Nephron progenitor cell (in vitro differentiated cells): ENCODE data around the gene CCDC197.

Experiments
- DNase-seq: peaks from one replicate; pipeline ENCODE4 v3.0.0; 2021
- H3K27ac Mint-ChIP-seq: 2 replicates; pipeline ENCODE4 v1.8.0; 2021; ENCODE audit warnings: mild to moderate bottlenecking, moderate library complexity, mixed read lengths
- H3K27me3 Mint-ChIP-seq: 2 replicates; pipeline ENCODE4 v1.8.0; 2021; ENCODE audit warnings: mild to moderate bottlenecking, low read depth, mixed read lengths; ENCODE audit not compliant: poor library complexity
- H3K36me3 Mint-ChIP-seq: 2 replicates; pipeline ENCODE4 v1.8.0; 2021; ENCODE audit warnings: low read depth, mixed read lengths
- H3K4me1 Mint-ChIP-seq: 2 replicates; pipeline ENCODE4 v1.8.0; 2021; ENCODE audit warnings: mixed read lengths
- H3K4me3 Mint-ChIP-seq: 2 replicates; pipeline ENCODE4 v1.8.0; 2021; ENCODE audit warnings: mild to moderate bottlenecking, moderate library complexity, mixed read lengths
- H3K9me3 Mint-ChIP-seq: 2 replicates; pipeline ENCODE4 v1.8.0; 2021; ENCODE audit warnings: mild to moderate bottlenecking, moderate library complexity, mixed read lengths
- CTCF ChIP-seq: fragments of 200-600 bp; sonication (generic); IDR thresholded peaks from 2 replicates; pipeline ENCODE4 v1.5.0; 2021; ENCODE audit warnings: antibody characterized with exemption

CCDC197 gene

DNA sequence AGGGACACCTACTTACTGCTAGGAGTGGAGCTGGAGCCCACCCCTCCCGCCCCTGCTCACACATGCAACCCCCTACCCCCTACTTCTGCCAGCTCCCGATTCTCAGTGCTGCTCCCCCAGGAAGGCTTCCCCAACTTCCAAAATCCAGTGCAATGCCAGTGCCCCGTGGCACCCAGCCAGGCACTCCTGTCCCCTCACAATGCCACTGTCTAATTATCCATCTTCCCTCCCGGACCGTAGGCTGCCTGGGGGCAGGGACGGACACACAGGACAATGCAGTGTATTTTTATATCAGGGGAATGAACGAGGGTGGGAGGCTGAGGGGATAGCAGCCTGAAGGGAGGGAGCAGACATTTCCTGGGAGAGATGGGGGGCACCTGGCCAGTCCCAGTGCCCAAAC lies 41.4 kb downstream of the CCDC197 start:
- DNase-seq = no peak
- Mint-ChIP-seq H3K27me3 (peaks cover 3% of the 10 kb centered on the region), H3K36me3 (peaks cover 11% of the 10 kb centered on the region), H3K4me3 (no peak overlapping the region), H3K9me3 (peaks cover 8% of the 10 kb centered on the region), H3K27ac (no peak overlapping the region), H3K4me1 (peaks cover 4% of the 10 kb centered on the region)
- TF ChIP-seq CTCF = no peak

DNA sequence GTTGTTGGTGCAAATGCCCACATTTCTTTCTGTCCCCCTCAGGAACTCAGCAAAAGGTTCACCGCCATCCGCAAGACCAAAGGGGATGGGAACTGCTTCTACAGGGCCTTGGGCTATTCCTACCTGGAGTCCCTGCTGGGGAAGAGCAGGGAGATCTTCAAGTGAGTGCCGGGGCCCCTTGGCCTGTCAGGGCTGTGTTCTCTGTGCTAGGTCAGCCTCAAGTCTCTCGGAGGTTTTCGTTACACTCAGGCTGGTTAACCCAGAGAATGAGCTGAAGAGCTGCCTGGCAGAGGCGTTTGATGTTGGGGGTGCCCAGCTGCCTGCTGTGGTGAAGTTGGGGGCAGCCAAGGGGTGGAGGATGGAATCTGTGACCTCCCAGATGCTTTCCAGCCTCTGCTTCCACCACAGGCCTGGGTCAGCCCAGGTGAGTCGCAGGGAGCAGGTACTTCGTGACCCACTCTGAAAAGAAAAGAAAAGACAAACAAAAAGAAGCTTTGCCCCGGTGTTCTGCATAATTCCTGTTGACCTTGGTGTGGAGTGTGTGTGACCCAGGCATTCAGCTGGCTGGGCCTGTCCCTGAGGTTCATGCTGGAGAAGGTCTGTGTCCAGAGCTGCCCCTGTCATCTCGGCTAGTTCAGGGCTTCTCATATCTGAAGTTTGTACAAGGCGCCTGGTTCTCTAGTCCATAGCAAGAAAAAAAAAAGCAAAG lies 42.0 kb downstream of the CCDC197 start:
- peaks cover 3% of the 10 kb centered on the region for H3K27me3 Mint-ChIP-seq
- TF ChIP-seq CTCF = no peak
- H3K36me3 Mint-ChIP-seq = peaks cover 6% of the 10 kb centered on the region
- H3K9me3 Mint-ChIP-seq = peaks cover 2% of the 10 kb centered on the region
- H3K4me1 Mint-ChIP-seq = peaks cover 4% of the 10 kb centered on the region
- H3K4me3 Mint-ChIP-seq = no peak overlapping the region
- no peak overlapping the region for H3K27ac Mint-ChIP-seq
- DNase-seq = no peak

DNA sequence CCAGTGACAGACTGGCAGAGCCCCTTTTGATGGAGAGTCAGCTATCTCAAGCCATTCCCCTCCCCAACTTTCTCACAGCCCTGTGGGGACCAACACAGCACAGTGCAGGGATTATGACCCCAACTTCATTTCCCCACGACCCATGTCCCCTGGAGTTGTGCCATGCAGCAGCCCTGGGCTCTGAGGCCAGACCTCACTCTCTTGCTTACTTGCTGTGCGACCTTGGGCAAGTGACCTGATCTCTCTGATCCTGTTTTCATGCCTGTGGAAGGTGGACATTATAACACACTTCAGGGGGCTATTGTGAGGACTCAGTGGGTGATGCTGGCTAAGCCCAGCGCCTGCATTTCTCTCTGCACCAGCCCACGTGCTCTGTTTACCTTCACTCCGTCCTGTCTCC lies 43.1 kb downstream of the CCDC197 start:
- no peak overlapping the region for H3K27ac Mint-ChIP-seq
- H3K4me3 Mint-ChIP-seq = no peak overlapping the region
- H3K4me1 Mint-ChIP-seq = peaks cover 4% of the 10 kb centered on the region
- no peak for TF ChIP-seq CTCF
- no peak for DNase-seq
- H3K27me3 Mint-ChIP-seq = no peaks in the 10 kb centered on the region
- no peaks in the 10 kb centered on the region for H3K9me3 Mint-ChIP-seq
- peaks cover 8% of the 10 kb centered on the region for H3K36me3 Mint-ChIP-seq

GRCh38 chr14:94040796-94041195 lies 43.7 kb downstream of the CCDC197 start:
- no peak for TF ChIP-seq CTCF
- Mint-ChIP-seq H3K4me3 (no peak overlapping the region), H3K9me3 (no peaks in the 10 kb centered on the region), H3K27me3 (no peaks in the 10 kb centered on the region), H3K4me1 (peaks cover 4% of the 10 kb centered on the region), H3K36me3 (peaks cover 14% of the 10 kb centered on the region), H3K27ac (peak overlapping the region; percentile 14)
- DNase-seq = no peak

DNA sequence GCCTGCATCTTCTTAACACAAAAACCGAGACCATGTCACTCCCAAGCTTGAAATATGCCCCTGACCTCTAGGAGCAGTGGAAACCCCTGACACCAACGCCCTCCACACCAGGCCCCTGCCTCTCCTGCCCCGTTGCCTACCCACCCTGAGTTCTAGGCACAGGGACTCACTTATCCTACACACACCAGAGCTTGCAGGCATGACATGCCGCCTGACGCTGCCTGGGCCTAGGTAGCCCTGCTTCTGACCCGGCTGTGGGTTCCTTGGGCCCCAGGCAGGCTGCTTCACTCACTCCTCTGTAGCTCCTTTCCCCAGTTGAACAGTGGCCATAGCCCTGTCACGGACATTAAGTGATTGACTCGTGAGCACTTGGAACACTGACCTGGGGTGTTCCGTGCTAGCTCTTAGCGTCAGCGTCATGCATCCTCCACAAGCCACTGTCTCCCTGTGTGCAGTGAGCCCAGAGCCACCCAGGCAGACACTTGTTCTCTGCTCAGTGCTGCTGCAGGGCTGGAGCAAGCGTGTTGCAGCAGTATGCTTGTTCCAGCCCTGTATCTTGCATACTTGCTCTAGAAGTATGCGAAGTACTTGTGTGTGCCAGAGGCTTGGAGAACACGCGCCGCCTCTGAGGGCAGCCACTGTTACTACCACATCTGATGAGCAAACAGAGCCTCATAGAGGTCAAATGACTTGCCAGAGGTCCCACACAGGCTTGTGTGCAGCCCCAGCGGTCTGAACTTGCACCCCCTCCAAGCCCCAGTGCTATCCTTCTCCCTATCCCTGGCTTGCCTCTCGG lies 44.6 kb downstream of the CCDC197 start:
- Mint-ChIP-seq H3K4me3 (no peak overlapping the region), H3K27me3 (no peaks in the 10 kb centered on the region), H3K4me1 (peaks cover 1% of the 10 kb centered on the region), H3K27ac (peak overlapping the region; percentile 19), H3K36me3 (peaks cover 14% of the 10 kb centered on the region), H3K9me3 (no peaks in the 10 kb centered on the region)
- no peak for DNase-seq
- TF ChIP-seq CTCF = no peak
